SK-N-SH (cell line): ENCODE data around the gene NDUFAF5. TPM values are rescaled to one million over a fixed set of nuclear protein-coding genes. Genes with fewer than 3 reads are reported as not detected.
A peak's percentile ranks its signal among the peaks of the same experiment; 100 is the strongest.

Experiments used
- CTCF ChIA-PET: fragments of 300-600, 350-600 bp; formaldehyde crosslinking; extraction: SDS; loops from one replicate; lab custom pipeline; 2021; lab: Yijun Ruan, JAX
- POLR2A ChIA-PET: fragments of 350-600 bp; sonication (Branson Sonifier 250); formaldehyde crosslinking; extraction: SDS; loops from one replicate; lab custom pipeline; 2020; ENCODE audit warnings: antibody characterized with exemption, inconsistent platforms; lab: Yijun Ruan, JAX
- DNase-seq: peaks from one replicate; pipeline ENCODE4 v3.0.0; 2012
- H2AFZ ChIP-seq: fragments of 200-600 bp; sonication (generic); 2 replicates; pipeline ENCODE4 v1.8.1; 2016; ENCODE audit warnings: antibody characterized with exemption, mild to moderate bottlenecking, low read depth
- H3F3A ChIP-seq: fragments of 200-600 bp; sonication (generic); replicated peaks from 2 replicates; pipeline ENCODE3; 2016; ENCODE audit warnings: antibody characterized with exemption, mild to moderate bottlenecking; ENCODE audit not compliant: insufficient read depth
- H3K27ac ChIP-seq, 2 experiments: fragments of 200-500 bp in 1 of 2; fragments of 200-600 bp in 1 of 2; sonication (Bioruptor generic) in 1 of 2; sonication (generic), shearing (Covaris generic) in 1 of 2; 2 replicates each; pipeline versions ENCODE4 v1.5.1 to v1.6.1; 2014 to 2016; ENCODE audit warnings: low read depth in 2 of 2, inconsistent platforms in 1 of 2, low read length in 1 of 2, mild to moderate bottlenecking in 1 of 2, mixed read lengths in 1 of 2
- H3K27me3 ChIP-seq: fragments of 200-600 bp; sonication (generic), shearing (Covaris generic); 2 replicates; pipeline ENCODE4 v1.6.1; 2016; ENCODE audit warnings: mixed run types; ENCODE audit not compliant: insufficient read depth
- H3K36me3 ChIP-seq, 2 experiments: fragments of 200-500 bp in 1 of 2; fragments of 200-600 bp in 1 of 2; sonication (Bioruptor generic) in 1 of 2; sonication (generic) in 1 of 2; replicated peaks in 1 of 2; 2 replicates each; pipeline versions ENCODE3 to v1.5.1; 2014 to 2016; ENCODE audit warnings: low read length in 1 of 2, mild to moderate bottlenecking in 1 of 2; ENCODE audit not compliant: insufficient read depth in 2 of 2, control insufficient read depth in 1 of 2
- H3K4me1 ChIP-seq, 2 experiments: fragments of 200-500 bp in 1 of 2; fragments of 200-600 bp in 1 of 2; sonication (Bioruptor generic) in 1 of 2; sonication (generic), shearing (Covaris generic) in 1 of 2; 2 replicates each; pipeline versions ENCODE4 v1.5.1 to v1.6.1; 2014 to 2016; ENCODE audit warnings: low read depth in 1 of 2, low read length in 1 of 2, mixed run types in 1 of 2; ENCODE audit not compliant: insufficient read depth in 2 of 2, control insufficient read depth in 1 of 2
- H3K4me2 ChIP-seq: fragments of 200-600 bp; sonication (generic), shearing (Covaris generic); 2 replicates; pipeline ENCODE4 v1.6.1; 2017; ENCODE audit warnings: mixed run types
- H3K4me3 ChIP-seq, 2 experiments: fragments of 200-500 bp in 1 of 2; fragments of 200-600 bp in 1 of 2; sonication (Bioruptor generic) in 1 of 2; sonication (generic), shearing (Covaris generic) in 1 of 2; 2 replicates each; pipeline versions ENCODE4 v1.5.1 to v1.8.1; 2014 to 2016; ENCODE audit warnings: low read depth in 2 of 2, inconsistent platforms in 1 of 2, low read length in 1 of 2, mild to moderate bottlenecking in 1 of 2, mixed read lengths in 1 of 2, moderate library complexity in 1 of 2
- H3K79me2 ChIP-seq: fragments of 200-600 bp; sonication (generic); 2 replicates; pipeline ENCODE4 v1.8.1; 2017; ENCODE audit warnings: mild to moderate bottlenecking; ENCODE audit not compliant: insufficient read depth
- H3K9ac ChIP-seq: fragments of 200-600 bp; sonication (generic); 2 replicates; pipeline ENCODE4 v1.6.1; 2017; ENCODE audit warnings: mixed run types
- H3K9me2 ChIP-seq: fragments of 200-600 bp; sonication (generic); 2 replicates; pipeline ENCODE4 v1.6.1; 2017; ENCODE audit warnings: mixed run types
- H3K9me3 ChIP-seq: fragments of 200-600 bp; sonication (generic); 2 replicates; pipeline ENCODE4 v1.6.1; 2017; ENCODE audit warnings: mixed run types, mild to moderate bottlenecking, moderate library complexity
- H4K20me1 ChIP-seq: fragments of 200-600 bp; sonication (generic); 2 replicates; pipeline ENCODE4 v1.6.1; 2017; ENCODE audit warnings: mild to moderate bottlenecking, mixed run types; ENCODE audit not compliant: insufficient read depth
- CHD2 ChIP-seq: fragments of 150-350 bp; IDR thresholded peaks from 2 replicates; pipeline ENCODE4 v1.6.1; 2018; ENCODE audit warnings: low read length; ENCODE audit not compliant: partially characterized antibody
- ELF1 ChIP-seq: IDR thresholded peaks from 2 replicates; pipeline ENCODE4 v1.4.0; 2012
- EP300 ChIP-seq, 2 experiments: IDR thresholded peaks; 2 replicates each; pipeline versions ENCODE4 v1.4.0 to v1.6.1; 2012; ENCODE audit warnings: borderline replicate concordance in 1 of 2, low read depth in 1 of 2, low read length in 1 of 2
- EZH2phosphoT487 ChIP-seq: fragments of 200-600 bp; sonication (generic); IDR thresholded peaks from 2 replicates; pipeline ENCODE4 v1.6.1; 2017; ENCODE audit warnings: low read depth, mixed run types, mild to moderate bottlenecking, antibody characterized with exemption, moderate library complexity, borderline replicate concordance
- FOXJ3 ChIP-seq: sonication (generic); formaldehyde crosslinking; IDR thresholded peaks from 2 replicates; pipeline ENCODE4 v1.5.1; 2020; ENCODE audit warnings: mild to moderate bottlenecking, missing genetic modification reagents
- FOXM1 ChIP-seq: IDR thresholded peaks from 2 replicates; pipeline ENCODE4 v1.4.0; 2012; ENCODE audit warnings: low read depth, mild to moderate bottlenecking
- GABPA ChIP-seq: IDR thresholded peaks from 2 replicates; pipeline ENCODE4 v1.4.0; 2012; ENCODE audit warnings: low read depth, mild to moderate bottlenecking
- NFIC ChIP-seq: IDR thresholded peaks from 2 replicates; pipeline ENCODE4 v1.4.0; 2012; ENCODE audit warnings: borderline replicate concordance
- NRF1 ChIP-seq: IDR thresholded peaks from 2 replicates; pipeline ENCODE4 v1.6.1; 2012; ENCODE audit warnings: low read depth, mild to moderate bottlenecking, low read length
- POLR2AphosphoS5 ChIP-seq: IDR thresholded peaks from 2 replicates; pipeline ENCODE4 v1.6.1; 2012; ENCODE audit warnings: low read depth, low read length
- RCOR1 ChIP-seq: fragments of 150-350 bp; IDR thresholded peaks from 2 replicates; pipeline ENCODE4 v1.6.1; 2017; ENCODE audit warnings: antibody characterized with exemption, low read length
- REST ChIP-seq: IDR thresholded peaks from 2 replicates; pipeline ENCODE4 v1.6.1; 2012; ENCODE audit warnings: mild to moderate bottlenecking, low read depth, low read length, moderate library complexity
- YY1 ChIP-seq: IDR thresholded peaks from 2 replicates; pipeline ENCODE4 v1.4.0; 2012; ENCODE audit warnings: low read depth, mild to moderate bottlenecking
- WGBS: methylation state at CpG from one replicate; pipeline ENCODE4 v1.1.6; 2017; ENCODE audit warnings: low lambda C conversion rate; 5-methylcytosine and 5-hydroxymethylcytosine counted together
- polyA plus RNA-seq, 3 experiments: library from polyadenylated mRNA; depleted of rRNA; stranded (reverse); fragments of >200 nt; gene quantifications; 2 replicates each; pipeline ENCODE4 v1.2.3, GENCODE V29; 2012
- TF ChIP-seq, protein P1 (sequence below): IDR thresholded peaks from 2 replicates; pipeline ENCODE4 v1.4.0; 2012; ENCODE audit warnings: low read depth, borderline replicate concordance

NDUFAF5 gene
- polyA plus RNA-seq, 1 of the 3 experiments (the other 2 are of a cell fraction): 8.0 TPM

GRCh38 chr20:13783528-13783927 is 1.3 kb upstream of the NDUFAF5 start:
- Histone ChIP-seq H2AFZ (no peak overlapping the region), H3K4me2 (peak overlapping the region; percentile 89), H3K27ac (no peak overlapping the region)
- CTCF ChIA-PET: interaction anchor here (1.2 to 2.8 kb wide), 5 partner anchors 12 to 237 kb away, joined by 3 to 12 read pairs (median 6); no protein-coding TSS in a partner anchor
- TF ChIP-seq FOXM1 (no peak), ELF1 (no peak), NRF1 (no peak), YY1 (no peak), GABPA (no peak), EZH2phosphoT487 (no peak), EP300 (IDR thresholded peaks at IDR 0.05; ENCODE audit: borderline replicate concordance in 1 of 2, low read depth in 1 of 2, low read length in 1 of 2) (no peak), CHD2 (no peak), FOXJ3 (CRISPR knock-in tag) (no peak), RCOR1 (no peak), REST (no peak), NFIC (no peak), POLR2AphosphoS5 (no peak)
- TF ChIP-seq, protein P1, sequence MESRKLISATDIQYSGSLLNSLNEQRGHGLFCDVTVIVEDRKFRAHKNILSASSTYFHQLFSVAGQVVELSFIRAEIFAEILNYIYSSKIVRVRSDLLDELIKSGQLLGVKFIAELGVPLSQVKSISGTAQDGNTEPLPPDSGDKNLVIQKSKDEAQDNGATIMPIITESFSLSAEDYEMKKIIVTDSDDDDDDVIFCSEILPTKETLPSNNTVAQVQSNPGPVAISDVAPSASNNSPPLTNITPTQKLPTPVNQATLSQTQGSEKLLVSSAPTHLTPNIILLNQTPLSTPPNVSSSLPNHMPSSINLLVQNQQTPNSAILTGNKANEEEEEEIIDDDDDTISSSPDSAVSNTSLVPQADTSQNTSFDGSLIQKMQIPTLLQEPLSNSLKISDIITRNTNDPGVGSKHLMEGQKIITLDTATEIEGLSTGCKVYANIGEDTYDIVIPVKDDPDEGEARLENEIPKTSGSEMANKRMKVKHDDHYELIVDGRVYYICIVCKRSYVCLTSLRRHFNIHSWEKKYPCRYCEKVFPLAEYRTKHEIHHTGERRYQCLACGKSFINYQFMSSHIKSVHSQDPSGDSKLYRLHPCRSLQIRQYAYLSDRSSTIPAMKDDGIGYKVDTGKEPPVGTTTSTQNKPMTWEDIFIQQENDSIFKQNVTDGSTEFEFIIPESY: no peak
- TF ChIP-seq, all 33 proteins: peak for 0
- POLR2A ChIA-PET: no interaction called here
- peak overlapping the region; percentile 89 for H3K4me3 ChIP-seq
- H3K9me2 ChIP-seq: no peaks in the 10 kb centered on the region
- H4K20me1 ChIP-seq: peaks cover 14% of the 10 kb centered on the region; the same call in 1 of the 2 replicates
- peaks cover 7 to 14% of the 10 kb centered on the region in 2 experiments for H3K4me1 ChIP-seq
- H3K27me3 ChIP-seq: no peaks in the 10 kb centered on the region
- no peak for DNase-seq
- H3K9ac ChIP-seq: peak overlapping the region; percentile 89; the same call in 1 of the 2 replicates
- H3K36me3 ChIP-seq: peaks cover 30 to 48% of the 10 kb centered on the region in 2 experiments
- 93% methylated on average over 13 of the region's 13 CpGs for WGBS
- H3F3A ChIP-seq: peaks cover 18% of the 10 kb centered on the region
- H3K79me2 ChIP-seq: peaks cover 74% of the 10 kb centered on the region
- H3K9me3 ChIP-seq: no peaks in the 10 kb centered on the region
